Endothelial cell of umbilical vein (primary cell): Measurements from ENCODE around the gene ZNF512.

Experiments used
- POLR2A ChIP-seq: IDR thresholded peaks from 2 replicates; pipeline ENCODE4 v1.6.1; 2012; ENCODE audit warnings: low read depth, mild to moderate bottlenecking, control low read depth, low read length
- POLR2AphosphoS5 ChIP-seq: IDR thresholded peaks from 2 replicates; pipeline ENCODE4 v1.6.1; 2012; ENCODE audit warnings: low read depth, mild to moderate bottlenecking, control low read depth, low read length, moderate library complexity; ENCODE audit not compliant: insufficient read depth

DNA sequence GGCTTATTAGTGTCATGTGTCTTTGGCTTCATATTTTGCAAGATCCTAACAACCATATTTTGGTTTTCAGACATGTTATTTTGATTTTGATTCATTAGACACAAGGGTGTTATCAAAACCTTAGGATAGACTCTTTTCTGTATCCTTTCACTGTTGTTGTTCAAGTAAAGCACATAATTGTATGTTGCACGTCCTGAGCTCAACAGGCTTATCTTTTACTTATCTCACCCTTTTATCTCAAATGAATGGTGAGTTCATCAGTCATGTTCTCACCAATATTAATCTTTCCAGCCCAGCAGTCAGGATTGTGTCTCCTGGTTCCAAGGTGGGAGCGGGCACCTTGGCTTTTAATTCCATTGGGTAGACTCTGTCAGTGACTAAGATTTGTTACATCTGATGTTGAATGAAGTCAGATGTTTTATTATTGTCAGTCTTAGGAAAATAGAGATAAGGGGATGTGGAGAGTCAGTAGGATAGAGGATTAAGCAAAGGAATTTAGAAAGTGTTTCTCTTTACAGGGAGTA is 57.9 kb downstream of the ZNF512 start:
- TF ChIP-seq POLR2AphosphoS5 (no peak), POLR2A (no peak)
